HG03066 (cell line): ENCODE results near the gene GALNT15.

ENCODE experiments used
- ATAC-seq: cut with Tn5 transposase; IDR thresholded peaks from one replicate; pipeline ENCODE4 v1.9.1; 2021; ENCODE audit warnings: low read depth; ENCODE audit not compliant: unreplicated experiment

GALNT15 gene

DNA sequence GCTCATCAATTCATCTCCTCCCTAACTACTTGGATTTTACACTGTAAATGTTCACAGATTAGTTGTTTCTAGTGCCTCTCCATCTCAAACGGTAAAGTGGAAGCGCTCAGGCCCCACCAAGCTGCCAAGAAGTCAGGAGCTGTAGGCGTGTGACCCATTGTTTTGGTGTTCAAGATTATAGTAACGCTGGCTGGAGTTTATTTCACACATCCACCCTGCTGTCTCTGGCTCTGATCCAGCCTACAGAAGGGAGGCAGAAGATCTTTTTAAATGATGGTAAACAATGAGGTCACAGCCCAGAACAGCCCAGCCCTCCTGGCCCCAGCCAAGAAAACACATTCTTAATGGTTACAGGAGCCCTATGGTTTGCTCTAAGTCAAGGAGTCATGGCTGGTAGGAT lies 25.7 kb upstream of the GALNT15 start:
- no peak for ATAC-seq

DNA sequence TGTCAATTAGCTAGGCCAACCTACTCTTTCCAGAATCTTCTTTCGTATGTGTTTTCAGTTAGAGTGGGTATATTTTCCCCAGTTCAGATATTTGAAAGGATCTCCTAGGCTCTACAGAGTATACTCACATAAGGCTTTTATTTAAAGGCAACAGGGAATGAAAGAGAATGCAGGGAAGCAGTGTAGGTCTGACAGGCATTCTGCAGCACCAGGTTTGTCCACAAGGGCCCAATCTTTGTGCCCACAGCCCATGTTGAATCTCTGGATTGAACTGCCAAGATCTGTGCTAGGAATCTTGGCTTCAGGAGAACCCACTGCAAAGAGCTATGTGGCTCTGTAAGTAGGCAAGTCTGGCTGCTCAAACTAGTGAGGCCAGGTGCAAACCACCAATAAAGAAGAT lies 24.2 kb upstream of the GALNT15 start:
- no peak for ATAC-seq

DNA sequence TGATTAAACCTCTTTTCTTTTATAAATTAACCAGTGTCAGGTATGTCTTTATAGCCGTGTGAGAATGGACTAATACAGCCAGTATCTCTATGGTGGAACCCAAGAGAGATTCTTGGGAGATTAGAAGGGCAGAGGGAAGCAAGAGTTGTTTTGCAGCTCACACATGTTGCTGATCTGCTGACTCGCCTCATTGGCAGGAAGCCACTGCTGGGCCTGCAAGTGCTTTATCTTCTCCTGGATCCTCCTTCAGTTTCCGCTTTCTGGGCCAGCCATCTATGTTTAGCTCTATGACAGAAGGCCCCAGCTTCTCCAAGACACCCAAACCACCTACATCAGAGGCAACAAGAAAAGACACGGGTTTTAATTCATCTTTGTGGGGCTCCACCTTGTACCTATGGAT lies 23.4 kb upstream of the GALNT15 start:
- ATAC-seq, result no peak

DNA sequence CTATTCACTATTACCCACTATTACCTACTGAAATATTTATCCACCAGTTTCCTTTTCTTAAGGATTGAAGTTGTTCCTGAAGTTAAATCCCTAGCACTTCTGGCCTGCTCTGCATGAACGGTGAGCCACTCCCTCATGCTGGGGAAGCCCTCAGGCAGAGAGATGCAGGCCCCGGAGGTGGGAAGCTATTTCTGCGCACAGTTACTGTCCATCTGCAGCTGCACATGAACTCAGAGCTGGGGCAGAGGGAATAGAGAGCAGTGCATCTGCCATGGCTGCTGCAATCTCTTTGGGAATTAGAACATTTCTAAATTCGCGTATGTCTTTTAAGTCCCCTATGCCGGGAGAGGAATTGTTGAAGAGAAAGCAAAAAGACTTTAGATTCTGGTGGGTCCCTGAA lies 6.3 kb upstream of the GALNT15 start:
- no peak for ATAC-seq

DNA sequence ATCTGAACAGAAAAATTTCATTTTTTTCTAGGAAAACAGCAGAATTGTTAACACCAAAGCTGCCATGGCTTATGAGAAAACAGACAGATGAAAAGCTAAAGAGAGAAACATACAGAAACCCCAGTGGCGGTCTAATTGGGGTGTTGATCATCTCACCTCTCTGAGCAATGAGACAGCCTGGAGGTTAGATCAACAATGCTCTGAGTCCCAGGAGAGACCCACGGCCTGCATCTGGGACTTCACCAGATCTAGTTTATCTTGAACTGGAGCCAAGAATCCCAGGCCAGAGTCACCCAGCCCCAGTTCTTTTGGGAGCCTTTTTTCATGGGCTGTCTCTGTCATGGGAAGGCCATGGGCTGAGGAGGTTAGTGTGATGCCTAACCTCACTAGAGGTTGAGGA lies 3.5 kb upstream of the GALNT15 start:
- no peak for ATAC-seq

DNA sequence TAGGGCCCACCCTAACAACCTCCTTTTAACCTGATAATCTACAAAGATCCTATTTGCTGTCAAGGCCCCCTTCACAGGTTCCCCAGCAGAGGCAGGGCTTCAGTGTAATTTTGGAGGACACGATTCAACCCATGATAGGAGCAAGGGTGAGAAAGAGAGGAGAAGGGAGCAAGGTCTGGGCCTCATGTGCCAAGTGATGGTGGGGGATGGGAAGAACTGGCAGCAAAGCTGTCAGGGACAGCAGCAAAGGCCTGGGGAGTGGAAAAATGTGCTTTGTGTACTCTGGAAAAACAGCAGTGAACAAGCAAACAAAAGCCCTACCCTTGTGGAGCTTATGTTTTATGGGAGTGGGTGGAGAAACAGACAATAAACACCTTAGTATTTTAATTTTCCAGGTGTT lies 2.7 kb upstream of the GALNT15 start:
- ATAC-seq, result no peak

DNA sequence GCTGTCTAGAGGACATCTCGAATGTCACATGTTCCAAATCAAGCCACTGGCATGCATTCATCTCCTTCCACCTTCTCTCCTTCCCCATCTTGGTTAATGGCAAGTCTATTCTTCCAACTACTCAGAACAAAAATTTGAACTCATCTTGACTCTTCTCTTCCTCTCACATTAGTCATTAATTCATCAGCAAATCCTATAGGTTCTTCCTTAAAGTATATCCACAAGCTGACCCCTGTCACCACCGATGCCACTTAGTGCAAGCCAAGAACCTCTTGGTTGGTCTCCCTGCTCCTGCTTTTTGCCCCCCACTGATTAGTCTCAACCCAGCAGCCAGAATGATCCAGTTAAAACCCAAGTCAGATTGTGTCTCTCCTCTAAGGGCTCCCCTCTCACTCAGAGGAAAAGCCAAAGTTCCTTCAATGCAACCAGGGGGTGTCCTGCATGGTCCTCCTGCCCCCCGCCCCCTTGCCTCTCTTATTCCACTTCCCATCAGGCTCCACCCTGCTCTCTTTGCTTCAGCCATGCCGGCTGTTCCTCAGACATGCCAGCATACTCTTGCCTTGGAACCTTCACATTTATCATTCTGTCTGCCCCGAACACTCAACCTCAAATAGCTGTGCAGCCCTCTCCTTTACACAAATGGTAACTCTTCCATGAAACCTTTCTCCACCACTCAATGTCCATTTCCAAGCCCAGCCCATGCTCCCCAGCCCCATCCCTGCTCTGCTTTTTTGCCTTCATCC lies 1.0 kb upstream of the GALNT15 start:
- no peak for ATAC-seq

DNA sequence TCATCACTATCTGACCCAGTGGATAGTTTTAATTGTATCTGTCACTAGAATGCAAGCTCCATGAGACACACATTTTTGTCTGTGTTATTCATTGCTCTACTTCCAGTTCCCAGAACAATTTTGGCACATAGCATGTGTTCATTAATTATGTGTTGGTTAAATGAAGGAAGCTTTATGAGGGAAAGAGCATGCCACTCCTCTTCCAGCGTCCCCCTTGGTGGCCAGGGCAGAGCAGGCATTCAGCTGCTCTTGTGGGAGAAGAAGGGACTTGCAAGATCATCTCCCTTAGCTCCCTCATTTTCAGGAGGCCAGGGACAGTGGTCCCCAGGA lies 489 bp upstream of the GALNT15 start:
- no peak for ATAC-seq

DNA sequence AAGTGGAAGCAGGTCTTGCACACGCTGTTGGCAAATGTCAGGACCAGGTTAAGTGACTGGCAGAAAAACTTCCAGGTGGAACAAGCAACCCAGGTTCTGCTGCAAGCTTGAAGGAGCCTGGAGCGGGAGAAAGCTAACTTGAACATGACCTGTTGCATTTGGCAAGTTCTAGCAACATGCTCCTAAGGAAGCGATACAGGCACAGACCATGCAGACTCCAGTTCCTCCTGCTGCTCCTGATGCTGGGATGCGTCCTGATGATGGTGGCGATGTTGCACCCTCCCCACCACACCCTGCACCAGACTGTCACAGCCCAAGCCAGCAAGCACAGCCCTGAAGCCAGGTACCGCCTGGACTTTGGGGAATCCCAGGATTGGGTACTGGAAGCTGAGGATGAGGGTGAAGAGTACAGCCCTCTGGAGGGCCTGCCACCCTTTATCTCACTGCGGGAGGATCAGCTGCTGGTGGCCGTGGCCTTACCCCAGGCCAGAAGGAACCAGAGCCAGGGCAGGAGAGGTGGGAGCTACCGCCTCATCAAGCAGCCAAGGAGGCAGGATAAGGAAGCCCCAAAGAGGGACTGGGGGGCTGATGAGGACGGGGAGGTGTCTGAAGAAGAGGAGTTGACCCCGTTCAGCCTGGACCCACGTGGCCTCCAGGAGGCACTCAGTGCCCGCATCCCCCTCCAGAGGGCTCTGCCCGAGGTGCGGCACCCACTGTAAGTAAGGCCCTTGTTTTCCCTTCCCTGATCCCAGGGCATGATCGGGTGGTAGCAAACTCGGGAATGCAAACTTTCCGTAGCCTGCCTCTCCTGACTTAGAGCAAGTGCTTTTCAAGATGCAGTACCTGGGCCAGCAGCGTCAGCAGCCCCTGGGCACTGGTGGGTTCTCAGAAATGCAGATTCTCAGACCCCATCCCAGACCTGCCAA lies 759 bp downstream of the GALNT15 start:
- no peak for ATAC-seq

DNA sequence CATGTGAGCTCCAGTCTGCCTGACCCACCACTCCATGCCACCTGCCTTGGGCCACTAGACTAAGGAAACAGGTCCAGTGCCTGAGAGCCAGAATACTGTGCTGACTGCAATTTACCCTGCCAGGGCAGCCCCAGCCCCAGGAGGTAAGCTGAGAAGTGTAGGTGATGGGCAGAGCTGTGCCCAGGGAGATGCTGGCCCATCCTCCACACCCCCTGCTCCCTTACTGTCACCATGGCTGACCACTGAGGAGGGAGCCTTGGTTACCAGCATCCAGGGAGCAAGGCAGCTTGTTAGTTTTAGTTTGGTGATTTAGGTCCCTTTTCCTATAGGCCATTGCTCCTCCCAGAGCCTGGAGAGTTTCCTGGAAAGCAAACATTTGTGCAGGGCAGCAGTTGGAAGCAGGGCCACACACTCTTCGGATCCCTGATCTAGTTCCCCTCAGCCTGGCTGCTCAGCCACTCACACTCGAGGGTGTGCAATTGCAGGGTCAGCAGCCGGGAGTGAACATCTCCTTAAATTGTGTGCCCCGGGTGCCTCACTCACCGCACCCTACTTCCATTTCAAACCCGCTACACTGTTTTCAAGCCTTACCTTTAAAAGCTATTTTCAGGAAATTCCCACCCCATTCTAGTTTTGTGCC lies 2.0 kb downstream of the GALNT15 start:
- no peak for ATAC-seq

DNA sequence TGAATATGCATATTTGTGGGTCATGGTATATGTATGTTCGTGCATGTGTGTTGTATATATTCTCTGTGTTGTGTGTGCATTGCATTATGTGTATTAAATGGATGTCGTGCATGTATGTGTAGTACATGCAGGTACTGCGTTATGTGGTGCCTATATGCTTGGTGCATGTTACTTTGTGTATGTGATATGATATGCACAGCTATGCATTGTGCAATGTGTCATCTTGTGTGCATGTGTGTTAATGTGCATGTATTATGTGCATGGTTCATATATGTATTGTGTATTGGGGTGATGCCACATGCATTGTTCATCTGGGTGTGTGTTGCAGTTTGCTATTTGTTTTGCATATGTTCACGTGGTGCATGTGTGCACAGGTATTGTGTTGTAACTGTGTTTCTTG lies 2.9 kb downstream of the GALNT15 start:
- no peak for ATAC-seq

DNA sequence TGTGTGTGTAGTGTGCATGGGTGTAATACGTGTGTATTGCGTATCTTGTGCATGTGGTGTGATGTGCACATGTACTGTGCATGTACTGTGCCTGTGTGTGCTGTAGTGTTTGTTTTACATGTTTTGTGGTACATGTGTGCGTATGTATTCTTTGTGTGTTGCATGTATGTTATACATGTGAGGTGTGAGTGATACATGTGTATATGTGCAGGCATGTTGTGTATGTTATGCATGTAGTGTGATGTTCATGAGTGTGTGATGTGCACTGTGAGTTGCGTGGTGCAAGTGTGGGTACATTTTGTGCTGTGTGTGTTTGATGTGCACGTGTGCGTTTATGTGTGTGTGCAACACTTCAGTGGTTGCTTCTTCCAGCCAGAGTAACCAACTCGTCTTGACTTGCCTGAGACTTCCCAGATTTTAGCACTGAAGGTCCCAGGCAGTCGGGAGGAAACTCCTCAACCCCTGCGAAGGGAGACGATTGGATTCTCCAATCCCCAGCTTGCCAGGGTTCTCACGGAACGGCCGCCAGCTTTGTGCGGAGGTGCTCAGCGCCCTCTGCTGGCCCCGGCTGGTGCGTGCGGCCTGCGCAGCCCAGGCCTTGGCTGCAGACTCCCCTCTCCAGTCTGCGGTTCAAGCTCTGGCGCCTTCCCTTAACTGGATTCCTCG lies 3.6 kb downstream of the GALNT15 start:
- peak; percentile 68 for ATAC-seq

DNA sequence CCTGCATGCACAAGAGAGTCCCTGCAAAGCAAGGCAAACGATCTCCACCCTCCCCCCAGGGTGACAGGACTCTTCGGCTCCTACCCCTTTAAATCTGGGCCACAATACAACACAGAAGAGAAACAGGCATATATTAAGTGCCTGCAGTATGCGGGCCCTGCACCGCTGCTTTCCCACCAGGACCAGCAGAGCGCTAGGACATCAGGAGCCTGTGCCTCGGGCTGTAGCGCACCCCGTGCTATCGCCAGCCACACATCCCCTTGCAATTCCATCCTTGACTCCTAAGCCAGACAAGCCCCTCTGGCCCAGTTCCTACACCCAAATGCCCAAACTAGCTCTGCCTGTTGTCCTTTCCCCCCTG lies 4.1 kb downstream of the GALNT15 start:
- no peak for ATAC-seq

DNA sequence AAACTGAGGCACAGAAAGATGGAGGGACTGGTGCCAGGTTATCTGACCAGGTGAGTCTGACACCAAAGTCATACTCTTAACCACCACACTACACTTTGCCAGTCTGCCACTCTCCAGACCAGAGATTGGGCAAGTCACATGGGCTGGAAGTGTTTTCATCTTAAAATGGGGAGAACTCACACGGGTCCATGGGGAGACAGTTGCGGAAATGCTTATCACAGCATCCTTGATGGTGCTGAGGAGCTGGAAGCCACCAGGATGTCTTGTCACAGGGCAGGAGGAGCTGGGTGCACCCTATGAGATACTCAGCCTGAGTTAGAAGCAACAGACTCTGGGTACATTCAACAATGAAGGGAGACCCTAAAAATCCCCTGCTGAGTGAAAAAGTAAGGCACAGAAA lies 4.8 kb downstream of the GALNT15 start:
- ATAC-seq, result no peak

DNA sequence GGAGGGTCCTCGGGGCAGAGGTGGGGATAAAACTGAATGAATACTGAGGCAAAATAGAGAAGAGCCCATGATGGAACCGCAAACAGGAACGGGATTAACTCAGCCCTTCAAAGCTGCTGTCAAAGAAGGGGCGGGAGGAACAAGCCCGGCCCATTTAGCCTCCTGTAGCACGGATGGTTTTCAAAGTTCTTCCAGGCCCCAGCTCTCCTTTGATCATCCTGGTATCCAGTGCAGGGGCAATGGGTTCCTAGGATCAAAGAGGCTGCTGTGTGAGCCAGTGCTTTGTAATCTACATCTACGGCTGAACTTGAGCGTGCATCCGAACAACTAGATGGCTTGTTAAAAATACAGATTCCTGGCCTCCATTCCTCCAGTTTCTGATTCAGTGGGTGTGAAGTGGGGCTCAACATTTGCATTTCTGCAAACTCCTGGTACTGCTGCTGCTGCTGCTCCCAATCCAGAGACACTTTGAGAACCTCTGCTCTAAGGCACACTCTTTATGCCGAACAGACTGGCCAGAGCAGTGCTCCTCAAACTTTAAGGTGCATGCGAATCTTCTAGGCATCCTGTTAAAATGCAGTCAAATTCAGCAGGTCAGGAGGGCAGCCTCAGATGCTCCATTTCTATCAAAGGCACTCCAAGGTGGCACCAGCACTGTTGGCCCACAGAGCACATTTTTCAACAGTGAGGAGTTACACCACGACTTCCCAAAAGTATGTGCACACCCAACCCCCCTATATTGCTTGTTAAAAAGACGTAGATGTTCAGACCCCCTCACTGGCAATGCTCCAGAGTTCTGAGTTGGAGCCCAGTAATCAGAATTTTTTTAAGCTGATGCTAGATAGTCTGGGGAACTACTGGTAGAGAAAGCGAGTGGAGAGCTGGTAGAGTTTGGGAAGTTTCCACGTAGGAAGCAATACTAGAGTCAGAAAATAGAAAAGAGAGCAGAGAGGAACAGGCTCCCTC lies 5.6 kb downstream of the GALNT15 start:
- no peak for ATAC-seq

DNA sequence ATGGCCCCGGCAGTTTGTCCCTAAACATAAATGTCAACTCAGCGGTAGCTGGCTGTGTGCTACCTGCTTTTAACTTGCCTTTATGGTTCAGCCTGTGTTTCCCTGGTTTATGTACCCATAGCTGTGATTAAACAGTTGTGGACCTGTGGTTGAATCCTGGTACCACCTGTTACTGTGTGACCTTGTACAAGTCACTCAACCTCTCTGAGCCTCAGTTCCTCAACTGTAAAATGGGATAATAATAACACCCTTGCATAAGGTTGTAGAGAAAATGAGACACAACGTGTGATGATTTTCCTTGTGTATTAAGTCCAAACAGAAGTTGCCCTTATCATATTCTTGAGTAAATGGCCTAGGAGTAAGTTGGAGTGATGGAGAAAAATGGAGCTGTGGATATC lies 6.3 kb downstream of the GALNT15 start:
- no peak for ATAC-seq

DNA sequence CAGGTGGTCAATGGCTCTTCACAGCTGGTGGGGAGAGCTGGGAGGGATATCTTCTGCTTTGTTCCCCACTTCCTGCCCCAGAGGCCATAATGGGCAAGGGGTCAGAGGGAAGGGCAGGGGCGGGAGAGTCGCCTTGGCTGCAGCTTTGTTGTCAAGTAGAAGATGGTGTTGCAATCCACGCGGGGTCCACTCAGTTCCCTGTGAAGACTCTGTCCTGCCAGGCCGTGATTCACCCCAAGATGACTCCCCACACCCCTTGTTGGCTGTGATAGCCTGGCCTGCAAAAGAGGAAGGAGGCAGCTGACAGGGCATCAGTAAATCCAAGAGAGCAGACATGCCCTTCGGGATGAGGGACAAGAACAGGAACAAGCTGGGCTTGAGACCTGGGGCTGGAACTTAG lies 6.9 kb downstream of the GALNT15 start:
- ATAC-seq, result no peak

DNA sequence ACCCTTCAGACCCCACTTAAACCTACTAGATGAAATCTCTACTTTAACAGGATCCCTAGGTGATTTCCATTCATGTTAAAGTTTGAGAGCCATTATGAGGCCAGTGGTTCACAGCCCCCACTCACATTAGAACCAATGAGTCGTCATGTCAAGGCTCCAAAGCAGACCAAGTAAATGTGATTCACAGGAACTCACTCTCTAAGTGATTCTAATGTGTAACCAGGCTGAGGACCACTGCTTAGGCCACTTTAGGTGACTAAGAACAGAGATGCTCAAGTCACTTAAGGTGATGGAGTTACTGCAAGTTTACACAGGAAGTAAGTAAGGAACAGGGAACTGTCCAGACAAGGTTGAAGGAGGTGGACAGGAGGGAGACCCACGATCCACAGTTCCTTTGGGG lies 7.7 kb downstream of the GALNT15 start:
- no peak for ATAC-seq

DNA sequence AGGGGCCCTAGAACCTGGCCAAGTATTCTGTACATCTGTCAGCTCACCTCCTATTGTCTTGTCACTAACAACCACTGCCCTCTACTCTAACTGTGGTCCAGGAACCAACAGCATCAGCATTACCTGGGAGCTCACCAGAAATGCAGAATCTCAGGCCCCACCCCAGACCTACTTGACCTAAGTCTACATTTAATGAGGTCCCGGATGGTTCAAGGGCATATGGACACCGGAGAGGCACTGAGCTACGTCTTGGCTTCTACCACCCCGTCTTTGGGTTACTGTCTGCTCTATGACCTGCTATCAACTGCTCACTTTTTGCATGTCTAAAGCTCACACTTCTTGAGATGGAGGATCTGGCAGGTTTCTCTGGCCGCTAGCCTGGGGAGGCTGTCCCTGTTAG lies 8.1 kb downstream of the GALNT15 start:
- ATAC-seq, result no peak

DNA sequence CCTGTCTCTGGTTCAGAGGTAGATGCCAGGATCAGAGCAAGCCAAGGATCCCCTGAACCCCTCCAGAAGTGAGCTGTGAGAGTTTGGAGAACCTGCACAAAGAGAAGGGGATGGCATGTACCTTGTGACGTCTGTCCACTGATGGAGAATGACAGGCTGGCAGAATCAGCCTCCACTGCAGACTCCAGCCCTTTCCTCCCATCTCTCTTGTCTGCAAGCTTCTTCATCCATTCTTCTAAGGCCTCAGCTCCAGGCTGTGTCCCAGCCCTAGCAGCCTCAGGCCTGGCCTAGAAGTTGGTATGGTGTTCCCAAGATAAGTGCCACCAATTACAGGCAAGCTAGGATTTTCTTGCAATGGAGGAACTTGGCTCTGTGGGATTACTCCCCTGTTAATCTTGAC lies 8.6 kb downstream of the GALNT15 start:
- no peak for ATAC-seq
